IMR-90 (cell line): ENCODE results near the gene EFEMP1. TPM values are rescaled to one million over a fixed set of nuclear protein-coding genes. Genes with fewer than 3 reads are reported as not detected.

ENCODE experiments used
- ATAC-seq: fragments of 200-7000 bp; cut with Tn5 transposase; 2 replicates; pipeline ENCODE4 v1.9.1; 2020; ENCODE audit warnings: low read depth, mild to moderate bottlenecking, moderate library complexity
- BruUV-seq: library from RNA; stranded (reverse); fragments of 400-500 nt; replicated peaks from 2 replicates; lab custom pipeline; 2021; lab: Mats Ljungman, UMichigan
- CTCF ChIA-PET: fragments of 300-600 bp; formaldehyde crosslinking; extraction: SDS; loops from one replicate; lab custom pipeline; 2021; ENCODE audit warnings: antibody characterized with exemption; lab: Yijun Ruan, JAX
- POLR2A ChIA-PET: fragments of 300-600 bp; sonication (Branson Sonifier 250); formaldehyde crosslinking; loops from one replicate; lab custom pipeline; 2022; ENCODE audit warnings: antibody characterized with exemption; ENCODE audit not compliant: unreplicated experiment; lab: Charles Lee
- DNase-seq: peaks from one replicate; pipeline ENCODE4 v3.0.0; 2013
- H2AFZ ChIP-seq: replicated peaks from 2 replicates; pipeline ENCODE3; 2013; ENCODE audit warnings: low read length, mild to moderate bottlenecking; ENCODE audit not compliant: poor library complexity
- H2AK5ac ChIP-seq: 2 replicates; pipeline ENCODE4 v1.6.1; 2013; ENCODE audit warnings: low read depth, low read length, inconsistent platforms
- H2AK9ac ChIP-seq: replicated peaks from 2 replicates; pipeline ENCODE3; 2013; ENCODE audit warnings: mild to moderate bottlenecking, low read depth, low read length, moderate library complexity; ENCODE audit not compliant: poor library complexity
- H2BK120ac ChIP-seq: 2 replicates; pipeline ENCODE4 v1.6.1; 2013; ENCODE audit warnings: low read depth, low read length, inconsistent platforms
- H2BK15ac ChIP-seq: 3 replicates; pipeline ENCODE4 v1.6.1; 2013; ENCODE audit warnings: low read depth, low read length, inconsistent platforms
- H2BK20ac ChIP-seq: 2 replicates; pipeline ENCODE4 v1.6.1; 2013; ENCODE audit warnings: low read depth, mild to moderate bottlenecking, inconsistent platforms, low read length, moderate library complexity
- H2BK5ac ChIP-seq: 2 replicates; pipeline ENCODE4 v1.6.1; 2013; ENCODE audit warnings: mild to moderate bottlenecking, low read depth, low read length, inconsistent platforms; ENCODE audit not compliant: poor library complexity, severe bottlenecking
- H3K14ac ChIP-seq: replicated peaks from 2 replicates; pipeline ENCODE4 v1.6.1; 2013; ENCODE audit warnings: low read depth, low read length, inconsistent platforms
- H3K18ac ChIP-seq: 2 replicates; pipeline ENCODE4 v1.6.1; 2013; ENCODE audit warnings: low read depth, low read length, control low read depth
- H3K23ac ChIP-seq: 2 replicates; pipeline ENCODE4 v1.6.1; 2013; ENCODE audit warnings: low read depth, low read length, inconsistent platforms
- H3K27ac ChIP-seq: 2 replicates; pipeline ENCODE4 v1.5.1; 2013; ENCODE audit warnings: mild to moderate bottlenecking, control low read depth, low read length; ENCODE audit not compliant: insufficient read depth
- H3K27me3 ChIP-seq: 2 replicates; pipeline ENCODE4 v1.6.1; 2013; ENCODE audit warnings: low read length; ENCODE audit not compliant: control insufficient read depth, insufficient read depth
- H3K36me3 ChIP-seq: 2 replicates; pipeline ENCODE4 v1.6.1; 2013; ENCODE audit warnings: low read length, mixed read lengths; ENCODE audit not compliant: control insufficient read depth, insufficient read depth
- H3K4ac ChIP-seq: 2 replicates; pipeline ENCODE4 v1.6.1; 2013; ENCODE audit warnings: low read depth, low read length, inconsistent platforms
- H3K4me1 ChIP-seq: 2 replicates; pipeline ENCODE4 v1.6.1; 2013; ENCODE audit warnings: low read length, mixed read lengths; ENCODE audit not compliant: control insufficient read depth, insufficient read depth
- H3K4me2 ChIP-seq: 2 replicates; pipeline ENCODE4 v1.6.1; 2013; ENCODE audit warnings: low read depth, mild to moderate bottlenecking, control low read depth, low read length, moderate library complexity
- H3K4me3 ChIP-seq: 2 replicates; pipeline ENCODE4 v1.5.1; 2013; ENCODE audit warnings: low read depth, mild to moderate bottlenecking, control low read depth, low read length, moderate library complexity; ENCODE audit not compliant: insufficient read depth
- H3K56ac ChIP-seq: 2 replicates; pipeline ENCODE4 v1.6.1; 2013; ENCODE audit warnings: low read length, inconsistent platforms; ENCODE audit not compliant: insufficient read depth; ENCODE audit errors: extremely low read depth
- H3K79me1 ChIP-seq, 2 experiments: 2 replicates each; pipeline ENCODE4 v1.6.1; 2013; ENCODE audit warnings: low read length in 2 of 2, inconsistent platforms in 1 of 2, low read depth in 1 of 2
- H3K9ac ChIP-seq: 2 replicates; pipeline ENCODE4 v1.6.1; 2013; ENCODE audit warnings: low read depth, low read length, control low read depth
- H3K9me1 ChIP-seq: 2 replicates; pipeline ENCODE4 v1.6.1; 2013; ENCODE audit warnings: low read length, inconsistent platforms; ENCODE audit not compliant: insufficient read depth
- H3K9me3 ChIP-seq: 2 replicates; pipeline ENCODE4 v1.6.1; 2013; ENCODE audit warnings: low read length; ENCODE audit not compliant: control insufficient read depth, insufficient read depth
- H4K20me1 ChIP-seq: 2 replicates; pipeline ENCODE4 v1.6.1; 2013; ENCODE audit warnings: low read length, inconsistent platforms; ENCODE audit not compliant: insufficient read depth
- H4K5ac ChIP-seq: 2 replicates; pipeline ENCODE4 v1.6.1; 2013; ENCODE audit warnings: mild to moderate bottlenecking, low read depth, low read length, control low read depth
- H4K8ac ChIP-seq, 2 experiments: 2 replicates each; pipeline ENCODE4 v1.6.1; 2013; ENCODE audit warnings: low read depth in 2 of 2, low read length in 2 of 2, control low read depth in 1 of 2, inconsistent platforms in 1 of 2
- H4K91ac ChIP-seq: 2 replicates; pipeline ENCODE4 v1.6.1; 2013; ENCODE audit warnings: low read depth, low read length, inconsistent platforms; ENCODE audit not compliant: insufficient read depth
- BHLHE40 ChIP-seq: fragments of 150-350 bp; IDR thresholded peaks from 2 replicates; pipeline ENCODE4 v1.6.1; 2016; ENCODE audit warnings: mild to moderate bottlenecking, low read depth, low read length
- CHD1 ChIP-seq: IDR thresholded peaks from 2 replicates; pipeline ENCODE4 v1.6.1; 2012; ENCODE audit warnings: low read depth, low read length, improper control_type of control experiment
- CTCF ChIP-seq: conservative IDR thresholded peaks from 2 replicates; pipeline ENCODE4 v1.5.1; 2012; ENCODE audit warnings: mild to moderate bottlenecking, low read depth, low read length, improper control_type of control experiment
- MAFK ChIP-seq: IDR thresholded peaks from 2 replicates; pipeline ENCODE4 v1.6.1; 2012; ENCODE audit warnings: low read depth, low read length, improper control_type of control experiment
- MAZ ChIP-seq: IDR thresholded peaks from 2 replicates; pipeline ENCODE4 v1.6.1; 2012; ENCODE audit warnings: low read depth, mild to moderate bottlenecking, low read length, improper control_type of control experiment, moderate library complexity, borderline replicate concordance
- MXI1 ChIP-seq: IDR thresholded peaks from 2 replicates; pipeline ENCODE4 v1.6.1; 2012; ENCODE audit warnings: low read depth, mild to moderate bottlenecking, low read length, moderate library complexity, borderline replicate concordance
- NFE2L2 ChIP-seq: fragments of 150-350 bp; IDR thresholded peaks from 2 replicates; pipeline ENCODE4 v1.6.1; 2016; ENCODE audit warnings: low read depth, mild to moderate bottlenecking, low read length
- POLR2A ChIP-seq: IDR thresholded peaks from 2 replicates; pipeline ENCODE4 v1.6.1; 2012; ENCODE audit warnings: mild to moderate bottlenecking, low read depth, low read length
- RAD21 ChIP-seq: IDR thresholded peaks from 2 replicates; pipeline ENCODE4 v1.6.1; 2012; ENCODE audit warnings: low read length, improper control_type of control experiment
- RCOR1 ChIP-seq: IDR thresholded peaks from 2 replicates; pipeline ENCODE4 v1.6.1; 2012; ENCODE audit warnings: mild to moderate bottlenecking, low read length, improper control_type of control experiment; ENCODE audit not compliant: insufficient replicate concordance
- RFX5 ChIP-seq: IDR thresholded peaks from 2 replicates; pipeline ENCODE4 v1.8.0; 2012; ENCODE audit warnings: low read depth, mild to moderate bottlenecking, low read length, moderate library complexity
- USF2 ChIP-seq: fragments of 150-350 bp; IDR thresholded peaks from 2 replicates; pipeline ENCODE4 v1.6.1; 2017; ENCODE audit warnings: mild to moderate bottlenecking, antibody characterized with exemption, low read length, low read depth
- WGBS, 2 experiments: methylation state at CpG; one replicate each; pipeline versions ENCODE4 v1.1.5 to v1.1.7; 2013; ENCODE audit warnings: missing lambda C conversion rate in 2 of 2; ENCODE audit not compliant: insufficient read length in 1 of 2; ENCODE audit errors: extremely low coverage in 2 of 2; 5-methylcytosine and 5-hydroxymethylcytosine counted together
- dilution Hi-C: fragments of 300-500 bp; cut with HindIII; formaldehyde crosslinking; loops from one replicate; pipeline ENCODE4 v1.14.3; 2018; ENCODE audit warnings: low sequenced_read_pairs; ENCODE audit not compliant: unreplicated experiment
- in situ Hi-C: fragments of 300-500 bp; cut with MboI; formaldehyde crosslinking; loops from 3 replicates; pipeline ENCODE4 v1.14.3; 2019; ENCODE audit warnings: low sequenced_read_pairs, inconsistent platforms, mixed read lengths
- intact Hi-C: fragments of 100-400 bp; cut with micrococcal nuclease; formaldehyde crosslinking; loops from 2 replicates; pipeline ENCODE4 v1.10.0; 2022
- polyA plus RNA-seq, 3 experiments: library from polyadenylated mRNA; depleted of rRNA; stranded (reverse); fragments of >200 nt; gene quantifications; 2 replicates each; pipeline ENCODE4 v1.2.3, GENCODE V29; 2012; ENCODE audit warnings: low replicate concordance in 1 of 3
- total RNA-seq: library from RNA; depleted of rRNA; stranded (reverse); fragments of >200 nt; gene quantifications from 2 replicates; pipeline ENCODE4 v1.2.3, GENCODE V29; 2012

Gene EFEMP1
- total and polyA plus RNA-seq, 2 of the 4 experiments (the other 2 are of a cell fraction) = 214 to 219 TPM

- Histone ChIP-seq H4K5ac (peak overlapping the region; percentile 67; the same call in 1 of the 2 replicates), H4K91ac (peak overlapping the region; percentile 67; the same call in 1 of the 2 replicates), H3K4me3 (no peak overlapping the region), H3K79me1 (no peaks in the 10 kb centered on the region), H3K4me2 (no peak overlapping the region), H3K9me1 (no peaks in the 10 kb centered on the region; the same call in 1 of the 2 replicates), H4K20me1 (no peaks in the 10 kb centered on the region), H3K18ac (peak overlapping the region; percentile 82), H2BK5ac (peak overlapping the region; percentile 17), H2BK15ac (peak overlapping the region; percentile 71), H2BK20ac (peak overlapping the region; percentile 87), H2BK120ac (peak overlapping the region; percentile 62), H3K27me3 (no peaks in the 10 kb centered on the region), H3K4me1 (peaks cover 4% of the 10 kb centered on the region), H4K8ac (peak overlapping the region in 1 of 2 experiments; percentile 67; a peak in 2 of 4 replicates), H2AFZ (peak overlapping the region; percentile 48), H3K9me3 (no peaks in the 10 kb centered on the region), H3K27ac (no peak overlapping the region), H3K36me3 (no peaks in the 10 kb centered on the region), H3K56ac (no peak overlapping the region), H3K4ac (peak overlapping the region; percentile 80), H2AK9ac (no peak overlapping the region), H3K9ac (no peak overlapping the region), H3K23ac (peak overlapping the region; percentile 34; the same call in 1 of the 2 replicates), H2AK5ac (0 out of 2 replicates have a peak overlapping the region, but pooled peaks have one; percentile 66), H3K14ac (peak overlapping the region; percentile 71; the same call in 1 of the 2 replicates)
- POLR2A ChIA-PET = no interaction called here
- TF ChIP-seq NFE2L2 (no peak), USF2 (no peak), MAFK (no peak), CHD1 (no peak), MAZ (no peak), RCOR1 (no peak), RFX5 (no peak), POLR2A (no peak), CTCF (no peak), RAD21 (no peak), BHLHE40 (no peak), MXI1 (no peak)
- in situ Hi-C loops = no loop called here
- intact Hi-C loops = no loop called here
- dilution Hi-C loops = no loop called here
- peak; percentile 19 for ATAC-seq
- no TSS peak for BruUV-seq
- 29% methylated on average over 1 of the region's 1 CpG; no CpG with 5 or more reads in 1 of the 2 experiments for WGBS, 2 experiments
- CTCF ChIA-PET = no interaction called here
- DNase-seq = no peak
These were observed 35.2 kb upstream of the EFEMP1 start for GRCh38 chr2:55958756-55959155.
